Activated CD8-positive, alpha-beta T cell treated with anti-CD3 and anti-CD28 coated beads for 36 hours (primary cell): ENCODE results near the gene CDK10. TPM values are rescaled to one million over a fixed set of nuclear protein-coding genes. Genes with fewer than 3 reads are reported as not detected.

ENCODE experiments used
- ATAC-seq: fragments of 200-7000 bp; cut with Tn5 transposase; one replicate; pipeline ENCODE4 v1.10.0; 2021; ENCODE audit warnings: mild to moderate bottlenecking, moderate library complexity
- CTCF ChIA-PET: fragments of 350-600 bp; sonication (Branson Sonifier 250); formaldehyde crosslinking; loops from one replicate; lab custom pipeline; 2021; ENCODE audit warnings: antibody characterized with exemption; lab: Charles Lee
- POLR2A ChIA-PET: fragments of 350-600 bp; sonication (Branson Sonifier 250); formaldehyde crosslinking; loops from one replicate; lab custom pipeline; 2021; ENCODE audit warnings: antibody characterized with exemption; lab: Charles Lee
- DNase-seq: peaks from one replicate; pipeline ENCODE4 v3.0.0-alpha.2; 2020
- H3K27ac Mint-ChIP-seq: one replicate; pipeline ENCODE4 v1.8.0; 2021; ENCODE audit warnings: mild to moderate bottlenecking, mixed read lengths
- H3K27me3 Mint-ChIP-seq: one replicate; pipeline ENCODE4 v1.8.0; 2021; ENCODE audit warnings: mixed read lengths
- H3K36me3 Mint-ChIP-seq: one replicate; pipeline ENCODE4 v1.8.0; 2021; ENCODE audit warnings: low read depth, mixed read lengths
- H3K4me1 Mint-ChIP-seq: one replicate; pipeline ENCODE4 v1.8.0; 2021; ENCODE audit warnings: low read depth, mixed read lengths
- H3K4me3 Mint-ChIP-seq: one replicate; pipeline ENCODE4 v1.8.0; 2021; ENCODE audit warnings: mild to moderate bottlenecking, moderate library complexity, mixed read lengths
- H3K9me3 Mint-ChIP-seq: one replicate; pipeline ENCODE4 v1.8.0; 2021; ENCODE audit warnings: mixed read lengths
- intact Hi-C: fragments of 100-400 bp; cut with micrococcal nuclease; formaldehyde crosslinking; loops from one replicate; pipeline ENCODE4 v1.10.0; 2022
- total RNA-seq, 2 experiments: library from RNA; stranded (reverse); gene quantifications; one replicate each; pipeline ENCODE4 v1.2.3, GENCODE V29; 2021
- TF ChIP-seq, protein P1 (sequence below): fragments of 200-600 bp; IDR thresholded peaks from one replicate; pipeline ENCODE4 v1.8.0; 2022; ENCODE audit warnings: antibody characterized with exemption, mild to moderate bottlenecking

Gene CDK10
- total RNA-seq, 2 experiments from 2014 or later: 85.8 to 98.6 TPM

DNA sequence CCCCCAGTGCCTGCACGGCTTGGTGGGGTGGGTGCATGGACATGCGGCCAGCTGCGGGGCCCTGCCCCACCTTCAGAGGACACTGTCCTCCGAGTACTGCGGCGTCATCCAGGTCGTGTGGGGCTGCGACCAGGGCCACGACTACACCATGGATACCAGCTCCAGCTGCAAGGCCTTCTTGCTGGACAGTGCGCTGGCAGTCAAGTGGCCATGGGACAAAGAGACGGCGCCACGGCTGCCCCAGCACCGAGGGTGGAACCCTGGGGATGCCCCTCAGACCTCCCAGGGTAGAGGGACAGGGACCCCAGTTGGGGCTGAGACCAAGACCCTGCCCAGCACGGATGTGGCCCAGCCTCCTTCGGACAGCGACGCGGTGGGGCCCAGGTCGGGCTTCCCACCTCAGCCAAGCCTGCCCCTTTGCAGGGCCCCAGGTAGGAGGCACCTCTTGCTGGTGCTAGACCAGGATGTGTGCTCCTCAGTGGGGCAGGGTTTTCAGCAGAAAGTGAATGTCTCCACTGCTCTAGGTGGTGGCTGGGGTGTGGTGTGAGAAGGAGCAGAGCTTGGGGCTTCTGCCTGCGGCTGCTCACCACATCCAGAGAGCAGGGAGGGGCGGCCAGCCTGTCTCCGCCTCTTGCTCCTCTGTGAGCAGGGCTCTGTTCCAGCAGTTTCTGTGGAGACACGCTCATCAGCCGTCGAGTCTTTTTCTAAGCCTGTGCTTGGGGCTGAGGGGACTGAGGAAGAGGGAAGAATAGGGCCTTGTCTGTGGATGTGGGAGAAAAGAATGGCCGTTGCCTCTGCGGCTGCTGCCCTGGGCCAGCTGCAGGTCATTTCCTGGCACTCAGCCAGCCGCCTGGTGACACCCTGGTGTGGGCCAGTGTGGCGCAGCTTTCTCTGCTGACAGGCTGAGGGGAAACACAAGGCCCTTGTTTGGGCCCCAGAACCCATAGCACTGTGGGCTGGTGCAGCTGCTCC, 37.1 kb downstream of the CDK10 start:
- TF ChIP-seq, protein P1, sequence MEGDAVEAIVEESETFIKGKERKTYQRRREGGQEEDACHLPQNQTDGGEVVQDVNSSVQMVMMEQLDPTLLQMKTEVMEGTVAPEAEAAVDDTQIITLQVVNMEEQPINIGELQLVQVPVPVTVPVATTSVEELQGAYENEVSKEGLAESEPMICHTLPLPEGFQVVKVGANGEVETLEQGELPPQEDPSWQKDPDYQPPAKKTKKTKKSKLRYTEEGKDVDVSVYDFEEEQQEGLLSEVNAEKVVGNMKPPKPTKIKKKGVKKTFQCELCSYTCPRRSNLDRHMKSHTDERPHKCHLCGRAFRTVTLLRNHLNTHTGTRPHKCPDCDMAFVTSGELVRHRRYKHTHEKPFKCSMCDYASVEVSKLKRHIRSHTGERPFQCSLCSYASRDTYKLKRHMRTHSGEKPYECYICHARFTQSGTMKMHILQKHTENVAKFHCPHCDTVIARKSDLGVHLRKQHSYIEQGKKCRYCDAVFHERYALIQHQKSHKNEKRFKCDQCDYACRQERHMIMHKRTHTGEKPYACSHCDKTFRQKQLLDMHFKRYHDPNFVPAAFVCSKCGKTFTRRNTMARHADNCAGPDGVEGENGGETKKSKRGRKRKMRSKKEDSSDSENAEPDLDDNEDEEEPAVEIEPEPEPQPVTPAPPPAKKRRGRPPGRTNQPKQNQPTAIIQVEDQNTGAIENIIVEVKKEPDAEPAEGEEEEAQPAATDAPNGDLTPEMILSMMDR: no peak
- intact Hi-C loops: no loop called here
- H3K36me3 Mint-ChIP-seq: peaks cover 32% of the 10 kb centered on the region
- H3K4me1 Mint-ChIP-seq: peaks cover 49% of the 10 kb centered on the region
- H3K27ac Mint-ChIP-seq: peak overlapping the region; percentile 86
- no peaks in the 10 kb centered on the region for H3K27me3 Mint-ChIP-seq
- ATAC-seq (peak; percentile 58), DNase-seq (peak; percentile 93)
- ChIA-PET POLR2A (interaction anchor here (0.8 to 3.6 kb wide), 20 partner anchors 7 to 219 kb away, joined by 3 to 23 read pairs (median 5); partner anchors contain the start of genes CDK10 and TCF25), CTCF (interaction anchor here (0.7 to 4.3 kb wide), 8 partner anchors 11 to 138 kb away, joined by 3 to 23 read pairs (median 4); partner anchors contain the start of gene SPATA2L)
- H3K4me3 Mint-ChIP-seq: peak overlapping the region; percentile 82
- H3K9me3 Mint-ChIP-seq: no peaks in the 10 kb centered on the region

DNA sequence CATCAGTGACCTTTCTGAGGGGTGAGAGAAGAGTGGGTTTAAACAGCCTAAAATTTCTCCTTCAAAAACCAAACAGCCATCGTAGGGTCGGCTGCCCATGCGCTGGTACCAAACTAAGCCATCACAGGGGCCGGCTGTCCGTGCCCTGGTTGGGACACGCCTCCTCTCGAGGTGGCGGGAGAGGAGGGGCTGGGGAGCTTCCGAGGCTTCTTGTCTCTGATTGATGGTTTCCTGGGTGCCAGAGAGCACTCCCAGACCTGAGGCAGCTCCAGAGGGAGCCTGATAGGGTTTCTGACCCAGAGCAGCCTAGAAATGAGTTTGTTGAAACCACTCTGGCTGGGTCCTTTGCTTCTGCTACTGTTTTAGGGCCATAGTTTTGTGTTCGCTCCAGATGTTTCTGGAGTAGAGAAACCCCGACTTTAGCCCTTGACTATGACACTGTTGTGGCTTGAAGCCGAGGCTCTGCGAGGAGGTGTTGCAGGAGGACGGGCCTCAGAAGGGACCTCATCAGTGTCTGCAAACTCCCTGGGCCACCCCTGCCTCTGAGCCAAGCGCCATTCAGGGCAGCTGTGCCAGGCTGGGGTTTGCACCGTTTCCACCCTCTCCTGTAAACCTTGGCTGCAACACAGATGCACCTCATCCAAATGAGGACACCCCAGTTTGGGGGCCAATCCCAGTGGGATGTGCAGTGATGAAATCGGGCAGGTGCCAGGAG, 41.1 kb downstream of the CDK10 start:
- H3K9me3 Mint-ChIP-seq: no peaks in the 10 kb centered on the region
- DNase-seq (no peak), ATAC-seq (no peak)
- ChIA-PET CTCF (interaction anchor here (0.9 to 4.3 kb wide), 3 partner anchors 22 to 29 kb away, joined by 3 to 23 read pairs (median 3); no protein-coding TSS in a partner anchor), POLR2A (interaction anchor here (0.8 to 1.3 kb wide), 4 partner anchors 9 to 197 kb away, joined by 3 to 5 read pairs (median 3); no protein-coding TSS in a partner anchor)
- peaks cover 43% of the 10 kb centered on the region for H3K4me1 Mint-ChIP-seq
- H3K36me3 Mint-ChIP-seq: peaks cover 50% of the 10 kb centered on the region
- peak overlapping the region; percentile 42 for H3K27ac Mint-ChIP-seq
- intact Hi-C loops: no loop called here
- H3K4me3 Mint-ChIP-seq: no peak overlapping the region
- TF ChIP-seq, protein P1: no peak
- no peaks in the 10 kb centered on the region for H3K27me3 Mint-ChIP-seq

DNA sequence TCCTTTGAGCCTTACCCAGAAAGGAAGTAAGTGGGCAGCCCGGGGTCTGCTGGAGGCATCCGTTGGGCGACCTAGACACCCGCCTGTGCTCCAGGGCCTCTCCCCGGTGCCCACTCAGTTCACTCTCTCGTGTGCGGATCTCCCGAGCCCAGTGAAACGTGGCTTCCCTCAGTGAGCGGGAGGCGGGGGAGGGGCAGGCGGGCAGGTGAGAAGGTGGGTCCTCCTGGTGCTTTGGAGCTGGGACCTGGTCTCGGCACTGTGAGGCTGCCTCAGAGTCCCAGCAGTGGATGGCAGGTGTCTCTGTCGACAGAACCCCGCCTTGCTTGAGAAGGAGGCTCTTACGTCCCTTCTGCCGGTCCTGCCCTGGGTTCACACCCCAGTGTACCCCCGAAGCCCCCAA, 42.8 kb downstream of the CDK10 start:
- Mint-ChIP-seq H3K36me3 (peaks cover 50% of the 10 kb centered on the region), H3K4me1 (peaks cover 32% of the 10 kb centered on the region), H3K4me3 (no peak overlapping the region), H3K27ac (no peak overlapping the region), H3K27me3 (no peaks in the 10 kb centered on the region), H3K9me3 (no peaks in the 10 kb centered on the region)
- TF ChIP-seq, protein P1: no peak
- ATAC-seq: no peak
- CTCF ChIA-PET: no interaction called here
- POLR2A ChIA-PET: interaction anchor here (0.6 to 2.3 kb wide), 3 partner anchors 10 to 38 kb away, joined by 3 to 8 read pairs (median 4); no protein-coding TSS in a partner anchor
- intact Hi-C loops: no loop called here
- no peak for DNase-seq

DNA sequence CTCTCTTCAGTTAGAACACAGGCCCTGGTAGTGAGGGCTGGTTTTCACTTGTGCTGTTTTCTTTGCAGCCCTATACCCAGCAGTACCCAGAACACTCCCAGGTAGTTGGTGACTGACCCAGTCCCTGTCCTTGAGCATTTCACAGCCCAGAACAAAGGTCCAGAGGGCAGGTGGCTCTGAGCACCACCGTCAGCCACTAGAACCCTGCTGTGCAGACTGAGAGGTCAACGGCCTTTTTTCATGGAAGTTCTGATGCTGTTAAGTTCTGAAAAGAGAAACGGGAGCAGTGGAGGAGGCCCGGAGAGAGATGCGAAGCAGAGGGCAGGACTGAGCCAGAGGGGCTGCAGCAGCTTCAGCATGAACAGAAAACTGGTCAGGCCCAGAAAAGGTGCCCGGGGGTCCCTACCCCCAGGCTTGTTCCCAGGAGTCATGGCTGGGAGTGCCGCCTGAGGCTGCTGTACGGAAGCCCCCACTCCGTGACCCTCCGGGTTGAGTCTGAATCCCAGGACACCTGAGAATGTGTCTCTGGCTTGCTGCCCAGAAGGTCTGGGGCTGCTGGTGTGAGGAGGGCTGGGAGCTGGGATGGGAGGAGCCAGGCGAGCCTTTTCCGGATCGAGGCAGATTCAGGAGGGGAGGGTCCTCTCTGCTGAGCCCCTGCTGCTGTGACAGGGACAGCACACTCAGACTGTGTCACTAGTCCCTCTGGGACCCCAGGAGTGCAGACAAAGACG, 43.5 kb downstream of the CDK10 start:
- ChIA-PET CTCF (no interaction called here), POLR2A (interaction anchor here (1.8 to 2.3 kb wide), 2 partner anchors 9 to 11 kb away, joined by 4 to 8 read pairs; no protein-coding TSS in a partner anchor)
- H3K27me3 Mint-ChIP-seq: no peaks in the 10 kb centered on the region
- ATAC-seq (no peak), DNase-seq (no peak)
- TF ChIP-seq, protein P1: no peak
- intact Hi-C loops: no loop called here
- H3K27ac Mint-ChIP-seq: peak overlapping the region; percentile 30
- H3K4me3 Mint-ChIP-seq: no peak overlapping the region
- peaks cover 54% of the 10 kb centered on the region for H3K36me3 Mint-ChIP-seq
- no peaks in the 10 kb centered on the region for H3K9me3 Mint-ChIP-seq
- H3K4me1 Mint-ChIP-seq: peaks cover 29% of the 10 kb centered on the region
